Measurements from ENCODE around the gene IWS1. TPM values are rescaled to one million over a fixed set of nuclear protein-coding genes. Genes with fewer than 3 reads are reported as not detected.
"Not testable (repeated sequence)": the region's sequence is repeated elsewhere in the genome, so short reads cannot be mapped to it uniquely, and the experiment has no call there.

IWS1 gene
- total and polyA plus RNA-seq, 9 of the 15 experiments (the other 6 are each of a cell fraction or from before 2014, with no cell fraction given) = 20.8 to 67.2 (median 46.6) TPM

DNA sequence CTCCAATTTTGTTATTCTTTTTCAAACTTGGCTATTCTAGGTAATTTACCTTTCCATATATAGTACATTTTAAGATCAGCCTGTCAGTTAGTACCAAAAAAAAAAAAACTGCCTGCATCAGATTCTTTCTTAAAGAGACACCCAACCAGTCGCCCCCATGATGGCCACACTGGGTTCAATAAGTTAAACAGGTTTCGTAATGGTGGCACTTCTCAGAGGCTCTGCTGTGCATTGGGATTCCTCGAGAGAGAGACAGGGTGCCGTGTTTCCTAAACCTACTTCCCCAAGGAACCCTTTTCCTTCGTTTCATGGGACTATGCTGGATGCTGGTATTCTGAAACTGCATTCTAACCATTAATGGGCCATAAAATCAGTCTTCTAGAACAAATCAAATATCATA, 46.6 kb upstream of the IWS1 start:
- H3K27me3 ChIP-seq (ENCODE audit: control insufficient read depth in 2 of 2, insufficient read depth in 2 of 2, low read length in 2 of 2) = peaks cover 55 to 84% of the 10 kb centered on the region in 2 experiments
- TF ChIP-seq, protein P1, sequence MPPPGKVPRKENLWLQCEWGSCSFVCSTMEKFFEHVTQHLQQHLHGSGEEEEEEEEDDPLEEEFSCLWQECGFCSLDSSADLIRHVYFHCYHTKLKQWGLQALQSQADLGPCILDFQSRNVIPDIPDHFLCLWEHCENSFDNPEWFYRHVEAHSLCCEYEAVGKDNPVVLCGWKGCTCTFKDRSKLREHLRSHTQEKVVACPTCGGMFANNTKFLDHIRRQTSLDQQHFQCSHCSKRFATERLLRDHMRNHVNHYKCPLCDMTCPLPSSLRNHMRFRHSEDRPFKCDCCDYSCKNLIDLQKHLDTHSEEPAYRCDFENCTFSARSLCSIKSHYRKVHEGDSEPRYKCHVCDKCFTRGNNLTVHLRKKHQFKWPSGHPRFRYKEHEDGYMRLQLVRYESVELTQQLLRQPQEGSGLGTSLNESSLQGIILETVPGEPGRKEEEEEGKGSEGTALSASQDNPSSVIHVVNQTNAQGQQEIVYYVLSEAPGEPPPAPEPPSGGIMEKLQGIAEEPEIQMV (tag; conservative IDR thresholded peaks at IDR 0.05; ENCODE audit: low read depth) = no peak
- intact Hi-C loops (cut with micrococcal nuclease) = no loop called here
- peaks cover 0 to 11% of the 10 kb centered on the region in 2 experiments; a peak in 2 of 5 replicates for H3K4me1 ChIP-seq (replicated peaks in 1 of 2; ENCODE audit: control insufficient read depth in 2 of 2, insufficient read depth in 2 of 2, low read length in 2 of 2)
- no peaks in the 10 kb centered on the region for H3K9me1 ChIP-seq (ENCODE audit: control insufficient read depth, insufficient read depth, low read length)
- no peaks in the 10 kb centered on the region for H3K36me3 ChIP-seq (ENCODE audit: control insufficient read depth, insufficient read depth, low read length)
- H3K9me3 ChIP-seq (replicated peaks; ENCODE audit: control insufficient read depth, insufficient read depth, low read depth, low read length) = no peaks in the 10 kb centered on the region
- WGBS (ENCODE audit: insufficient coverage, low coverage, missing lambda C conversion rate) = 0% methylated on average over 5 of the region's 5 CpGs
- no peak overlapping the region for H3K9ac ChIP-seq (ENCODE audit: insufficient read depth in 1 of 2, low read depth in 2 of 2, low read length in 2 of 2)
- BruUV-seq (replicated peaks) = no TSS peak
- H3K4me2 ChIP-seq (ENCODE audit: insufficient read depth, low read length) = no peak overlapping the region
- POLR2A ChIA-PET = no interaction called here
- no peak overlapping the region for H3K27ac ChIP-seq (ENCODE audit: extremely low read depth, low read depth, low read length)
- DNase-seq (ENCODE audit: extremely low read depth in 1 of 4, low spot score in 3 of 4) (no peak), FAIRE-seq (no peak), ATAC-seq (no peak)
- no peaks in the 10 kb centered on the region for H3K79me2 ChIP-seq (ENCODE audit: control insufficient read depth, insufficient read depth, low read length)
- in situ Hi-C loops (cut with MboI) = no loop called here
- CTCF ChIA-PET (ENCODE audit: low intra/inter-chr PET ratio) = no interaction called here
- H3K4me3 ChIP-seq = no peak overlapping the region
- no peak overlapping the region for H2AFZ ChIP-seq (ENCODE audit: low read depth, low read length)
- H4K20me1 ChIP-seq (replicated peaks; ENCODE audit: control insufficient read depth, insufficient read depth, low read length) = peaks cover 5% of the 10 kb centered on the region

GRCh38 chr2:127572352-127572751, 46.1 kb upstream of the IWS1 start:
- not testable (repeated sequence) for ATAC-seq

More at GRCh38 chr2:127572352-127572751, 46.1 kb upstream of the IWS1 start:
- DNase-seq (ENCODE audit: extremely low read depth in 1 of 4, low spot score in 3 of 4); POLR2A ChIA-PET; H3K4me1 ChIP-seq (replicated peaks in 1 of 2; ENCODE audit: control insufficient read depth in 2 of 2, insufficient read depth in 2 of 2, low read length in 2 of 2); H3K36me3 ChIP-seq (ENCODE audit: control insufficient read depth, insufficient read depth, low read length); H3K4me3 ChIP-seq; H3K4me2 ChIP-seq (ENCODE audit: insufficient read depth, low read length); H3K9me3 ChIP-seq (replicated peaks; ENCODE audit: control insufficient read depth, insufficient read depth, low read depth, low read length); H3K27ac ChIP-seq (ENCODE audit: extremely low read depth, low read depth, low read length); H3K9ac ChIP-seq (ENCODE audit: insufficient read depth in 1 of 2, low read depth in 2 of 2, low read length in 2 of 2); H2AFZ ChIP-seq (ENCODE audit: low read depth, low read length); in situ Hi-C loops (cut with MboI); CTCF ChIA-PET (ENCODE audit: low intra/inter-chr PET ratio); BruUV-seq (replicated peaks); H4K20me1 ChIP-seq (replicated peaks; ENCODE audit: control insufficient read depth, insufficient read depth, low read length); H3K79me2 ChIP-seq (ENCODE audit: control insufficient read depth, insufficient read depth, low read length); H3K9me1 ChIP-seq (ENCODE audit: control insufficient read depth, insufficient read depth, low read length); intact Hi-C loops (cut with micrococcal nuclease); FAIRE-seq: not testable (repeated sequence)
- TF ChIP-seq, protein P2, sequence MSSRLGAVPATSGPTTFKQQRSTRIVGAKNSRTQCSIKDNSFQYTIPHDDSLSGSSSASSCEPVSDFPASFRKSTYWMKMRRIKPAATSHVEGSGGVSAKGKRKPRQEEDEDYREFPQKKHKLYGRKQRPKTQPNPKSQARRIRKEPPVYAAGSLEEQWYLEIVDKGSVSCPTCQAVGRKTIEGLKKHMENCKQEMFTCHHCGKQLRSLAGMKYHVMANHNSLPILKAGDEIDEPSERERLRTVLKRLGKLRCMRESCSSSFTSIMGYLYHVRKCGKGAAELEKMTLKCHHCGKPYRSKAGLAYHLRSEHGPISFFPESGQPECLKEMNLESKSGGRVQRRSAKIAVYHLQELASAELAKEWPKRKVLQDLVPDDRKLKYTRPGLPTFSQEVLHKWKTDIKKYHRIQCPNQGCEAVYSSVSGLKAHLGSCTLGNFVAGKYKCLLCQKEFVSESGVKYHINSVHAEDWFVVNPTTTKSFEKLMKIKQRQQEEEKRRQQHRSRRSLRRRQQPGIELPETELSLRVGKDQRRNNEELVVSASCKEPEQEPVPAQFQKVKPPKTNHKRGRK (tag; IDR thresholded peaks at IDR 0.05) = peak; percentile 77
- H3K27me3 ChIP-seq (ENCODE audit: control insufficient read depth in 2 of 2, insufficient read depth in 2 of 2, low read length in 2 of 2) = peaks cover 52 to 84% of the 10 kb centered on the region in 2 experiments
- 7% methylated on average over 2 of the region's 2 CpGs for WGBS (ENCODE audit: insufficient coverage, low coverage, missing lambda C conversion rate)
